ENCODE results near the gene TBC1D32. TPM values are rescaled to one million over a fixed set of nuclear protein-coding genes. Genes with fewer than 3 reads are reported as not detected.
"Not testable (repeated sequence)": the region's sequence is repeated elsewhere in the genome, so short reads cannot be mapped to it uniquely, and the experiment has no call there.

TBC1D32 gene
- total RNA-seq, 2 donors from 2014 or later, result 4.3 to 5.5 TPM

- Histone ChIP-seq H3K9me3 (peaks cover 0 to 17% of the 10 kb centered on the region in 2 donors), H3K36me3 (no peaks in the 10 kb centered on the region), H3K4me1 (no peaks in the 10 kb centered on the region), H3K27ac (no peak overlapping the region), H3K27me3 (no peaks in the 10 kb centered on the region), H3K4me3 (no peak overlapping the region)
- TF ChIP-seq CTCF (IDR thresholded peaks at IDR 0.05), result no peak
- no peak for DNase-seq (ENCODE audit: low spot score)
These were observed 123.3 kb downstream of the TBC1D32 start for GRCh38 chr6:121210943-121211342.

- DNase-seq (ENCODE audit: low spot score), result no peak
- H3K4me1 ChIP-seq, result no peaks in the 10 kb centered on the region
- no peak for TF ChIP-seq CTCF (IDR thresholded peaks at IDR 0.05)
- no peaks in the 10 kb centered on the region for H3K36me3 ChIP-seq
- no peak overlapping the region for H3K4me3 ChIP-seq
- no peaks in the 10 kb centered on the region for H3K9me3 ChIP-seq
- H3K27me3 ChIP-seq, result no peaks in the 10 kb centered on the region
- no peak overlapping the region for H3K27ac ChIP-seq
These were observed 128.7 kb downstream of the TBC1D32 start for GRCh38 chr6:121205569-121205968.

- no peak for DNase-seq (ENCODE audit: low spot score)
- Histone ChIP-seq H3K9me3 (no peaks in the 10 kb centered on the region), H3K27ac (no peak overlapping the region), H3K4me1 (no peaks in the 10 kb centered on the region), H3K4me3 (no peak overlapping the region), H3K36me3 (no peaks in the 10 kb centered on the region), H3K27me3 (no peaks in the 10 kb centered on the region)
- TF ChIP-seq CTCF (IDR thresholded peaks at IDR 0.05), result no peak
These were observed 133.2 kb downstream of the TBC1D32 start for GRCh38 chr6:121201105-121201504.

GRCh38 chr6:121196042-121196441, 138.2 kb downstream of the TBC1D32 start:
- not testable (repeated sequence) for H3K27ac ChIP-seq; H3K27me3 ChIP-seq; DNase-seq (ENCODE audit: low spot score); H3K36me3 ChIP-seq; H3K4me1 ChIP-seq; H3K4me3 ChIP-seq; H3K9me3 ChIP-seq

GRCh38 chr6:121190122-121190521, 144.2 kb downstream of the TBC1D32 start:
- TF ChIP-seq CTCF (IDR thresholded peaks at IDR 0.05), result no peak
- Histone ChIP-seq H3K4me3 (no peak overlapping the region), H3K4me1 (no peaks in the 10 kb centered on the region), H3K9me3 (no peaks in the 10 kb centered on the region), H3K36me3 (no peaks in the 10 kb centered on the region), H3K27ac (no peak overlapping the region), H3K27me3 (no peaks in the 10 kb centered on the region)
- DNase-seq (ENCODE audit: low spot score), result no peak

GRCh38 chr6:121188356-121188755, 145.9 kb downstream of the TBC1D32 start:
- DNase-seq (ENCODE audit: low spot score), result no peak
- no peak for TF ChIP-seq CTCF (IDR thresholded peaks at IDR 0.05)
- H3K4me1 ChIP-seq, result no peaks in the 10 kb centered on the region
- no peaks in the 10 kb centered on the region for H3K36me3 ChIP-seq
- H3K27ac ChIP-seq, result no peak overlapping the region
- H3K27me3 ChIP-seq, result no peaks in the 10 kb centered on the region
- H3K9me3 ChIP-seq, result no peaks in the 10 kb centered on the region
- H3K4me3 ChIP-seq, result no peak overlapping the region
